Erythroblast (primary cell): ENCODE results near the gene USB1.

Source experiments
- GATA1 ChIP-seq: IDR thresholded peaks from 2 replicates; pipeline ENCODE4 v1.6.1; 2011; ENCODE audit warnings: low read depth, mild to moderate bottlenecking, control low read depth, low read length, moderate library complexity
- POLR2A ChIP-seq: IDR thresholded peaks from 2 replicates; pipeline ENCODE4 v1.6.1; 2011; ENCODE audit warnings: mild to moderate bottlenecking, low read length

- TF ChIP-seq POLR2A, result no peak
- TF ChIP-seq GATA1, result no peak
These were observed 4.6 kb upstream of the USB1 start for GRCh38 chr16:57996406-57997175.
